Aorta (tissue), 5 donors: ENCODE results near the gene CCDC182. TPM values are rescaled to one million over a fixed set of nuclear protein-coding genes. Genes with fewer than 3 reads are reported as not detected.

ENCODE experiments used
- ATAC-seq: fragments of 200-7000 bp; cut with Tn5 transposase; one replicate; pipeline ENCODE4 v1.9.1; 2022; ENCODE audit warnings: moderate library complexity; ENCODE audit not compliant: low FRiP score
- DNase-seq, 2 donors: peaks; one replicate each; pipeline ENCODE4 v3.0.0-alpha.2; 2020
- H3K27ac ChIP-seq, 2 donors: one replicate each; pipeline ENCODE4 v1.5.1; 2013; ENCODE audit warnings: low read length in 2 of 2, mild to moderate bottlenecking in 2 of 2, moderate library complexity in 2 of 2, control low read depth in 1 of 2, inconsistent platforms in 1 of 2, low read depth in 1 of 2
- H3K27me3 ChIP-seq, 2 donors: one replicate each; pipeline ENCODE4 v1.6.1; 2013; ENCODE audit warnings: control low read depth in 1 of 2, low read length in 1 of 2, mild to moderate bottlenecking in 1 of 2, moderate library complexity in 1 of 2; ENCODE audit not compliant: insufficient read depth in 2 of 2, control insufficient read depth in 1 of 2
- H3K36me3 ChIP-seq, 2 donors: one replicate each; pipeline ENCODE4 v1.6.1; 2013; ENCODE audit warnings: control low read depth in 1 of 2, low read length in 1 of 2, mild to moderate bottlenecking in 1 of 2; ENCODE audit not compliant: insufficient read depth in 2 of 2, control insufficient read depth in 1 of 2
- H3K4me1 ChIP-seq, 2 donors: one replicate each; pipeline ENCODE4 v1.6.1; 2013; ENCODE audit warnings: low read length in 2 of 2, control low read depth in 1 of 2, mild to moderate bottlenecking in 1 of 2, moderate library complexity in 1 of 2; ENCODE audit not compliant: insufficient read depth in 2 of 2, control insufficient read depth in 1 of 2
- H3K4me3 ChIP-seq, 2 donors: one replicate each; pipeline ENCODE4 v1.5.1; 2013; ENCODE audit warnings: low read length in 2 of 2, control low read depth in 1 of 2, mild to moderate bottlenecking in 1 of 2
- H3K9me3 ChIP-seq: one replicate; pipeline ENCODE4 v1.6.1; 2013; ENCODE audit warnings: mild to moderate bottlenecking, low read length; ENCODE audit not compliant: control insufficient read depth
- WGBS, 2 donors: extraction: QIAGEN DNeasy Blood & Tissue Kit; methylation state at CpG; one replicate each; pipeline ENCODE4 v1.1.7; 2013; 5-methylcytosine and 5-hydroxymethylcytosine counted together
- intact Hi-C, 2 donors: fragments of 100-400 bp; cut with DNase I; formaldehyde crosslinking; loops; one replicate each; pipeline versions ENCODE4 v1.14.2 to v1.15.0; 2022
- long read RNA-seq, 2 donors: library from polyadenylated mRNA; unstranded; transcript quantifications; one replicate each; pipeline ENCODE4 v2.0.0, GENCODE V29; 2020 to 2021
- polyA plus RNA-seq, 2 donors: library from polyadenylated mRNA; stranded (reverse); fragments of 200-250 nt; gene quantifications; one replicate each; pipeline ENCODE4 v1.2.3, GENCODE V29; 2013
- total RNA-seq, 2 donors: library from RNA; stranded (reverse); fragmentation: NEBNext Ultra II Directional; extraction: Animal tissue kit (Norgen Biotek cat#: 25700); gene quantifications; one replicate each; pipeline ENCODE4 v1.2.1, GENCODE V29; 2021
- donor health status: healthy with polysubstance abuse.
- donor health status: Bipolar disorder and iron deficiency.
- donor health status: DM: no; HTN: no; CAD: no.
- donor health status: DM: no; HTN: no; CAD: no.
- donor health status: DM: yes; HTN: yes; CAD: no.

Gene CCDC182
- not detected for total RNA-seq
- polyA plus RNA-seq: not detected
- long read RNA-seq, donor 1: 0 reads
- long read RNA-seq, donor 2: 0 reads

DNA sequence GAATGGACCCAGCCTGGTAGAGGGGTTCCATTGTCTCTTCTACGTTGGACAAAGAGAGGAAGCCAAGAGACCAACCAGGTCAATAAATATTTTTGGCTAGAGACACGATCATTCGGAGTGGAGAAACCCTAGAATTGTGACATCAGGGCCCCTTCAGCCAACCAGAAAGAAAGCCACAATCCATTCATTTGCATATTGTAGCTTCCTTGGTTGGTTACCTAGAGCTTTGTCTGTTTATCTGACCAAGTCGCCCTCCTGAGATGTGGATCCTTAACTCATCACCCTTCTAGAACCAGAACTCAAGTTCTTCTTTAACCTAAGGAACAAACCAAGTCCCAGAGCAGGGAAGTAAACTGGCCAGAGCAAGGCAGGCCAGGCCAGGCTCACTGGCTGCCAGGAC is at the start of gene CCDC182:
TSS of gene CCDC182 (minus strand) at position 58 of the 400 bp plus-strand sequence. CDS start at position 31, 27 bp downstream.
- 70 to 74% methylated on average over 4 of the region's 4 CpGs for WGBS, 2 donors
- H3K4me3 ChIP-seq: no peak within 1 kb of the TSS
- peaks cover 0 to 2% of the 10 kb centered on the region in 2 donors for H3K27me3 ChIP-seq
- H3K4me1 ChIP-seq: no peaks in the 10 kb centered on the region
- no peaks in the 10 kb centered on the region for H3K9me3 ChIP-seq
- ATAC-seq (no peak), DNase-seq (no peak)
- H3K36me3 ChIP-seq: no peaks in the 10 kb centered on the region
- no peak within 1 kb of the TSS for H3K27ac ChIP-seq
- intact Hi-C loops: loop anchor here (5.0 kb wide), 2 partner anchors 503 to 613 kb away; no protein-coding TSS in a partner anchor

DNA sequence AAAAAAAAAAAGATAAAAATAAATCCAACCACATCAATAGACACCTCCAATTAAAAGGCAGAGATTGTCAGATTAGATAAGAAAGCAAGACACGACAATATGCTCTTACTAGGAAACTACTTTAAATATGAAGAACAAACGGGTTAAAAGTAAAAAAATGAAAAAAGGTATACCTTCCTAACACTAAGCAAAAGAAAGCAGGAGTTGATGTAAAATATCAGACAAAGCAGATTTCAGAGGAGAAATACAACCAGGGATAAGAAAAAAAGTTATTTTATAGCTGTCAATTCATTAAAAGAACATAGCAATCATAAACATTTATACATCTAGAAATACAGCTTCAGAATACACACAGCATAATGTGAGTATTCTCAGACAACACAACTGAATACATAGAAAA is 49.7 kb upstream of the CCDC182 start:
- intact Hi-C loops: no loop called here
- Histone ChIP-seq H3K27ac (no peak overlapping the region), H3K4me3 (no peak overlapping the region), H3K9me3 (no peaks in the 10 kb centered on the region), H3K27me3 (no peaks in the 10 kb centered on the region), H3K36me3 (no peaks in the 10 kb centered on the region), H3K4me1 (no peaks in the 10 kb centered on the region)
- no peak for ATAC-seq
- WGBS, 2 donors: 73 to 87% methylated on average over 2 of the region's 2 CpGs
- DNase-seq: no peak

DNA sequence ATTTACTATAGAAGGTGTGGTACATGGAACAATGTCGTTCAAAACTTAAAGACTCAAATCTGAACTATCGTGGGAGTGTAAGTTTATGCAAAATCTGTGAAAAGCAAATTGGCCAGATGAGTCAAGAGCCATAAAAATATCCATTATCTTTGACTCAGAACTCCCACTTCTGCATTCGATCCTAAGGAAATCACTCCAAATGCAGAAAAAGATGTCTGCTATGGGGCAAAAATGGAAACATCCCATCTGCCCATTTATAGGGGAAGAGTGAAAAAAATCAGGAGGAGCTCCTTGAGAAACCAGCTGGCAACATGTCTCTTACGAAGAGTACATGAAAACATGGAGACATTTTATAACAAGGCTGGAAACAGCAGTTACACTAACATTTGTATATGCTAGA is 43.6 kb upstream of the CCDC182 start:
- intact Hi-C loops: no loop called here
- H3K4me3 ChIP-seq: no peak overlapping the region
- ATAC-seq: no peak
- H3K27ac ChIP-seq: no peak overlapping the region
- 67 to 72% methylated on average over 4 of the region's 4 CpGs for WGBS, 2 donors
- no peaks in the 10 kb centered on the region for H3K9me3 ChIP-seq
- no peaks in the 10 kb centered on the region for H3K27me3 ChIP-seq
- DNase-seq: no peak
- no peaks in the 10 kb centered on the region for H3K4me1 ChIP-seq
- H3K36me3 ChIP-seq: no peaks in the 10 kb centered on the region

DNA sequence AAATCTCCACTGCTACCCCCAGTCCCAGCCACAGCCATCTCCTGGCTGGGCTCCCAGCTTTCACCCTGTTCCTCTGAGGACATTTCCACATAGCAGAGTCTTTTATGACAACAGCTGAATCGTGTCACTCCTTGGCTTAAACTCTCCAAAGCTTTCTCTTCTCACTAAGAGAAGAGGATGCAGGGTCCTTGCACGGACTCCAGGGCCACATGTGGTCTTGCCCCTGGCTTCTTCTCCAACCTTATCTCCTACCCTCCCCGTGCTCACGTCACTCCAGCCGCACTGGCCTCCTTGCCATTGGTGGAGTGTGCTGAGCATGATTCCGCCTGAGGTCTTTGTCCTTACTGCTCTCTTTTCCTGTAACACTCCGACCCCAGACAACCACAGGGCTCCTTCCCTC is 39.9 kb upstream of the CCDC182 start:
- no peaks in the 10 kb centered on the region for H3K36me3 ChIP-seq
- no peaks in the 10 kb centered on the region for H3K27me3 ChIP-seq
- intact Hi-C loops: no loop called here
- H3K4me1 ChIP-seq: no peaks in the 10 kb centered on the region
- H3K27ac ChIP-seq: no peak overlapping the region
- H3K4me3 ChIP-seq: no peak overlapping the region
- DNase-seq (no peak), ATAC-seq (no peak)
- H3K9me3 ChIP-seq: no peaks in the 10 kb centered on the region
- WGBS, 2 donors: 63 to 71% methylated on average over 7 of the region's 7 CpGs

DNA sequence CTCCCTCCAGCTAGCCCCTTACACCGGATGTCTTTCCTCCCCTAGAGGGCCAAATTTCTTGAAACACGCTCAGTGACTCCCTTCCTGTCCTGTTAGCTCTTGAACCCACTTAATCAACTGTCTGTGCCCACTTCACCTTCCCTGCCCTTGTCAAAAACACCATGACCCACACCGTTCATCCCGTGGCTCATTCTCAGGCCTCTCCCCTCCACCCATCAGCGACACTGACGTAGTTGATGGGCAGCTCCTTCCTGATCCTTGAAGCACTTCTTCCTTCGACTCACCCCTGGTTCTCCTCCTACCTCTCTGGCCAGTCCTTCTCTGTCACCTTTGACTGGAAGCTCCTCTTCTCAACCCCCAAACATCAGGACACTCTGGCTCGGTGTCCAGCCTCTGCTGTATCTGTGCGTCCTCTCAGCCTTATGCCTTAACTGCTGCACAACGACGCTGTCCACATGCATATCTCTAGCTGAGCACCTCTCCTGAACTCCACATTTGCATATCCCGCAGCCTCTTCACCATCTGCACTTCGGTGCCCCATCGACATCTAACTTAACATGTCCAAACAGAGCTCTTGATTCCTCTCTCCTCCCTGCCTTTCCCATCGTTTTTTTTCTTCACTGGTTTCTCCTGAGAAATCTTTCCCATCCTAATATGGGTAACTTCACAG is 39.3 kb upstream of the CCDC182 start:
- Histone ChIP-seq H3K27me3 (no peaks in the 10 kb centered on the region), H3K36me3 (no peaks in the 10 kb centered on the region), H3K9me3 (no peaks in the 10 kb centered on the region), H3K27ac (no peak overlapping the region), H3K4me3 (no peak overlapping the region), H3K4me1 (no peaks in the 10 kb centered on the region)
- 67% methylated on average over 15 of the region's 15 CpGs for WGBS, 2 donors
- intact Hi-C loops: no loop called here
- DNase-seq (no peak), ATAC-seq (no peak)

DNA sequence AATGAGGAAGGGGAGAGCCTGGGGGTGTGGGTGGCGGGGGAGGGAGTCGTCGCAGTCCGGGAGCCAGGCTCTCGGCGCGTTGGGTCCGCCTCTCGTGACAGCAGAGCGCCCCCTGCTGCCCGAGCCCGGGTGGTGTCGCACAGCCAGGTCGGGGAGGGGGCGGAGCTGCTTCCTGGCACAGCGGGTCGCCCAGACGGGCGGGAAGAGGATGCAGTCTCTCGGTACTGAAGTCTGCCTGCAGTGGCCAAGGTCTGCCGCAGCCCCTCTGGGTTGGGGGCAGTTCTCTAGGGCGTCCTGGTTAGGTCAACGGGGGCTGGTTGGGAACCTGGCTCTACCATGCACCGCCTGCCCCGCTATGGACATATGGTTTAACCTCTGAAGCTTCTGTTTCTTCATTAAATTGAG is 38.2 kb upstream of the CCDC182 start:
- Histone ChIP-seq H3K27ac (no peak overlapping the region), H3K4me3 (peak overlapping the region in 1 of 2 donors; percentile 2), H3K27me3 (no peaks in the 10 kb centered on the region), H3K4me1 (no peaks in the 10 kb centered on the region), H3K36me3 (no peaks in the 10 kb centered on the region), H3K9me3 (no peaks in the 10 kb centered on the region)
- intact Hi-C loops: no loop called here
- ATAC-seq (peak; percentile 70), DNase-seq (peak; percentile 75 to 89)
- 6 to 7% methylated on average over 22 to 25 of the region's 25 CpGs for WGBS, 2 donors

DNA sequence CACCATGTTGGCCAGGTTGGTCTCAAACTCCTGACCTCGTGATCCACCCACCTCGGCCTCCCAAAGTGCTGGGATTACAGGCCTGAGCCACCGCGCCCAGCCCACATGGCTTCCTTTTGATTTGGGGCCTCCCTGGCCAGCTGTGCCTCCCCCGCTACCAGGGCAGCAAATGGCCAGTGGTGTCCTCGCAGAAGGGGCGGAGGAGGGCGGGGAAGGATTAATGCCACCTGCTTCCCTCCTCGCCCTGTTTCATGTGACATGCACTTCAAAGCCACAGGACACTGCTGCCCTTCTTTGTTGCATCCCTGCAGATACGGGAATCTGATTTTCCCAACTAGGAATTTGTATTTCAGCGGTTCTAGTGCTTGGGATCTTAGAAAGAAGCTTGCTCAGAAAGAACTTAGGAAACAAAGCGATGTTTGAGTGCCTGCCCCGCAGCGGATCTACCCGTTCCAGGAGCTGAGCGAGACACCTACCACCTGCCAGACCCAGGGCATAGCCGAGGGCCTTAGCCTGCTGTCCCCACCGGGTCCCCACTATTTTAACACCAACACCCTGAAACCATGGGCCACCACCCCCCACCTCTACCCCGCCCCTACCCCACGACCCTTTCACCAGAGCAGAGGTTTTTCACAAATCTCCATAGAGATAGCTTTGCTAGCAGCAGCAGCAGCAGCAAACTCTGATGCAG is 37.7 kb upstream of the CCDC182 start:
- Histone ChIP-seq H3K27me3 (no peaks in the 10 kb centered on the region), H3K36me3 (no peaks in the 10 kb centered on the region), H3K27ac (no peak overlapping the region), H3K9me3 (no peaks in the 10 kb centered on the region), H3K4me1 (no peaks in the 10 kb centered on the region), H3K4me3 (peak overlapping the region in 1 of 2 donors; percentile 2)
- WGBS, 2 donors: 28 to 41% methylated on average over 20 of the region's 20 CpGs
- ATAC-seq (no peak), DNase-seq (no peak)
- intact Hi-C loops: no loop called here

DNA sequence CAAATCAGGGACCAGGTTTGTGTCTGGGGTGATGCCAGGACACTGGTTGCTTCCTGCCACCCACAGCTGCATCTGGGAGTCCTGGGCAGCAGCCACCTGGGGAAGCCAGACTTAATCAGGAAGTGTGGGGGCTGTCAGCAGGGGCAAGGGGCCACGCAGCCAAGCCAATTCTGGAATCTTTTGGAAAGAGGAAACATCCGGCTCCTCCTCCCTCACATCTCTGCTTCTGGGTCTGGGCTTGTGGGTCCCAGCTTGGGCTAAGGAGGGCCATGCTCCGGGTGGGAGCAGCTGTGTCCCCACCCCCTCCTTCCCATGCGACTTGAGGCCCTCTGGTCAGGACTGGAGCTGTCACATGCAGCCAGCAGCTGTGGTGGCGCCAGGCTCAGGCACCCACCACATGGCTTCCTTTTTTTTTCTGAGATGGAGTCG is 37.0 kb upstream of the CCDC182 start:
- no peaks in the 10 kb centered on the region for H3K27me3 ChIP-seq

More for the DNA sequence above, 37.0 kb upstream of the CCDC182 start:
- Histone ChIP-seq H3K4me1 (no peaks in the 10 kb centered on the region), H3K9me3 (no peaks in the 10 kb centered on the region), H3K4me3 (no peak overlapping the region), H3K36me3 (no peaks in the 10 kb centered on the region), H3K27ac (no peak overlapping the region)
- WGBS, 2 donors: 35 to 44% methylated on average over 6 of the region's 6 CpGs
- no peak for DNase-seq
- no peak for ATAC-seq
- intact Hi-C loops: no loop called here
